Loucy (cell line): ENCODE data around the gene SLC34A3.

Source experiments
- H2AFZ ChIP-seq: fragments of 200-600 bp; sonication (generic); 2 replicates; pipeline ENCODE4 v1.6.0; 2016; ENCODE audit warnings: antibody characterized with exemption, mild to moderate bottlenecking, low read length, moderate library complexity
- H3F3A ChIP-seq: fragments of 200-600 bp; 2 replicates; pipeline ENCODE4 v1.6.0; 2016; ENCODE audit warnings: antibody characterized with exemption, low read depth, mild to moderate bottlenecking
- H3K27me3 ChIP-seq: fragments of 200-600 bp; sonication (generic); 2 replicates; pipeline ENCODE4 v1.6.1; 2014; ENCODE audit warnings: low read length, mild to moderate bottlenecking; ENCODE audit not compliant: insufficient read depth, poor library complexity, severe bottlenecking
- H3K36me3 ChIP-seq: fragments of 200-600 bp; sonication (generic); 2 replicates; pipeline ENCODE4 v1.6.1; 2016; ENCODE audit warnings: low read length; ENCODE audit not compliant: insufficient read depth
- H3K4me1 ChIP-seq: fragments of 200-600 bp; sonication (generic); 2 replicates; pipeline ENCODE4 v1.5.1; 2014; ENCODE audit warnings: low read length, mild to moderate bottlenecking; ENCODE audit not compliant: insufficient read depth, poor library complexity, severe bottlenecking
- H3K4me2 ChIP-seq: fragments of 200-600 bp; sonication (generic); 2 replicates; pipeline ENCODE4 v1.6.0; 2014; ENCODE audit warnings: antibody characterized with exemption, low read length, low read depth, mild to moderate bottlenecking; ENCODE audit not compliant: poor library complexity, severe bottlenecking
- H3K4me3 ChIP-seq: fragments of 200-600 bp; sonication (generic); 2 replicates; pipeline ENCODE4 v1.5.1; 2014; ENCODE audit warnings: low read length, mild to moderate bottlenecking, mixed read lengths; ENCODE audit not compliant: poor library complexity, severe bottlenecking
- H3K79me2 ChIP-seq: fragments of 200-600 bp; sonication (generic); 2 replicates; pipeline ENCODE4 v1.6.1; 2014; ENCODE audit warnings: low read length; ENCODE audit not compliant: insufficient read depth
- H3K9ac ChIP-seq: fragments of 200-600 bp; sonication (generic); 2 replicates; pipeline ENCODE4 v1.6.0; 2014; ENCODE audit warnings: mild to moderate bottlenecking, low read depth, low read length, moderate library complexity; ENCODE audit not compliant: poor library complexity, severe bottlenecking
- H3K9me2 ChIP-seq: fragments of 200-600 bp; sonication (generic); replicated peaks from 2 replicates; pipeline ENCODE4 v1.6.1; 2016; ENCODE audit warnings: low read depth, low read length, mixed read lengths
- H3K9me3 ChIP-seq: fragments of 200-600 bp; sonication (generic); 2 replicates; pipeline ENCODE4 v1.6.1; 2014; ENCODE audit warnings: mild to moderate bottlenecking, antibody characterized with exemption, low read length, low read depth; ENCODE audit not compliant: insufficient read depth
- H4K20me1 ChIP-seq: fragments of 200-600 bp; sonication (generic); 2 replicates; pipeline ENCODE4 v1.6.0; 2014; ENCODE audit warnings: antibody characterized with exemption, low read length, mild to moderate bottlenecking; ENCODE audit not compliant: insufficient read depth, poor library complexity, severe bottlenecking
- CTCF ChIP-seq: fragments of 200-600 bp; sonication (generic); conservative IDR thresholded peaks from 2 replicates; pipeline ENCODE4 v1.5.1; 2014; ENCODE audit warnings: mild to moderate bottlenecking, antibody characterized with exemption, low read length
- EZH2phosphoT487 ChIP-seq: fragments of 200-600 bp; IDR thresholded peaks from 2 replicates; pipeline ENCODE4 v1.6.1; 2018; ENCODE audit warnings: antibody characterized with exemption, mild to moderate bottlenecking, moderate library complexity, borderline replicate concordance

SLC34A3 gene

GRCh38 chr9:137266162-137266527 lies 35.4 kb downstream of the SLC34A3 start:
- H3K36me3 ChIP-seq, result peaks cover 4% of the 10 kb centered on the region; the same call in 1 of the 2 replicates
- no peak overlapping the region for H3K4me2 ChIP-seq

GRCh38 chr9:137266585-137267453 lies 36.1 kb downstream of the SLC34A3 start:
- Histone ChIP-seq H3K4me3 (no peak overlapping the region), H3K9me3 (no peaks in the 10 kb centered on the region), H3F3A (no peaks in the 10 kb centered on the region), H3K79me2 (no peaks in the 10 kb centered on the region), H3K9me2 (no peaks in the 10 kb centered on the region), H3K4me2 (no peak overlapping the region), H3K4me1 (peaks cover 9% of the 10 kb centered on the region), H3K27me3 (no peaks in the 10 kb centered on the region), H3K9ac (no peak overlapping the region), H2AFZ (no peak overlapping the region), H4K20me1 (peaks cover 3% of the 10 kb centered on the region), H3K36me3 (peaks cover 4% of the 10 kb centered on the region; the same call in 1 of the 2 replicates)
- TF ChIP-seq EZH2phosphoT487 (no peak), CTCF (no peak)

More at GRCh38 chr9:137266162-137266527, 35.4 kb downstream of the SLC34A3 start:
- no peaks in the 10 kb centered on the region for H3K27me3 ChIP-seq
- no peaks in the 10 kb centered on the region for H3K79me2 ChIP-seq
- H3F3A ChIP-seq, result no peaks in the 10 kb centered on the region
- H4K20me1 ChIP-seq, result no peaks in the 10 kb centered on the region
- peaks cover 9% of the 10 kb centered on the region for H3K4me1 ChIP-seq
- no peak for TF ChIP-seq EZH2phosphoT487
- no peak for TF ChIP-seq CTCF
- no peak overlapping the region for H3K9ac ChIP-seq
- no peak overlapping the region for H3K4me3 ChIP-seq
- H2AFZ ChIP-seq, result no peak overlapping the region
- H3K9me2 ChIP-seq, result no peaks in the 10 kb centered on the region
- no peaks in the 10 kb centered on the region for H3K9me3 ChIP-seq

GRCh38 chr9:137267933-137268355 lies 37.2 kb downstream of the SLC34A3 start:
- H3F3A ChIP-seq, result no peaks in the 10 kb centered on the region
- H2AFZ ChIP-seq, result no peak overlapping the region
- H3K4me2 ChIP-seq, result no peak overlapping the region
- H3K9ac ChIP-seq, result no peak overlapping the region
- no peaks in the 10 kb centered on the region for H3K79me2 ChIP-seq
- no peak for TF ChIP-seq CTCF
- TF ChIP-seq EZH2phosphoT487, result no peak
- peaks cover 4% of the 10 kb centered on the region; the same call in 1 of the 2 replicates for H3K36me3 ChIP-seq
- peaks cover 9% of the 10 kb centered on the region for H3K4me1 ChIP-seq
- peaks cover 3% of the 10 kb centered on the region for H4K20me1 ChIP-seq
- H3K9me2 ChIP-seq, result no peaks in the 10 kb centered on the region
- no peak overlapping the region for H3K4me3 ChIP-seq
- H3K9me3 ChIP-seq, result no peaks in the 10 kb centered on the region
- no peaks in the 10 kb centered on the region for H3K27me3 ChIP-seq
